HG03060 (cell line): ENCODE measurements around the gene ZDHHC14.
"Not testable (repeated sequence)": the region's sequence is repeated elsewhere in the genome, so short reads cannot be mapped to it uniquely, and the experiment has no call there.

Source experiments
- ATAC-seq: cut with Tn5 transposase; IDR thresholded peaks from one replicate; pipeline ENCODE4 v1.9.1; 2021; ENCODE audit warnings: low read depth, moderate number of reproducible peaks; ENCODE audit not compliant: unreplicated experiment

ZDHHC14 gene

GRCh38 chr6:157718503-157719187 lies 337.7 kb downstream of the ZDHHC14 start:
- no peak for ATAC-seq

GRCh38 chr6:157720964-157721363 lies 340.0 kb downstream of the ZDHHC14 start:
- ATAC-seq: not testable (repeated sequence)

GRCh38 chr6:157721426-157721825 lies 340.4 kb downstream of the ZDHHC14 start:
- ATAC-seq: no peak

- ATAC-seq: no peak
Observed at GRCh38 chr6:157721830-157722229, 340.8 kb downstream of the ZDHHC14 start.

GRCh38 chr6:157723376-157723775 lies 342.4 kb downstream of the ZDHHC14 start:
- no peak for ATAC-seq

GRCh38 chr6:157724138-157724820 lies 343.3 kb downstream of the ZDHHC14 start:
- no peak for ATAC-seq

GRCh38 chr6:157724960-157725741 lies 344.2 kb downstream of the ZDHHC14 start:
- ATAC-seq: no peak

- no peak for ATAC-seq
Observed at GRCh38 chr6:157725836-157726235, 344.8 kb downstream of the ZDHHC14 start.

- ATAC-seq: no peak
Observed at GRCh38 chr6:157726892-157727628, 346.1 kb downstream of the ZDHHC14 start.
